Astrocyte (in vitro differentiated cells and primary cell): Measurements from ENCODE around the gene MAS1L. TPM values are rescaled to one million over a fixed set of nuclear protein-coding genes. Genes with fewer than 3 reads are reported as not detected.

ENCODE experiments used
- DNase-seq: peaks from one replicate; pipeline ENCODE4 v3.0.0-alpha.2; 2010; ENCODE audit warnings: low read depth
- FAIRE-seq: peaks from 2 replicates; lab custom pipeline; 2011; peaks lifted over from hg19 to GRCh38; lab: Jason Lieb, UNC
- H2AFZ ChIP-seq: 2 replicates; pipeline ENCODE4 v1.6.0; 2012; ENCODE audit warnings: low read depth, low read length, inconsistent platforms
- H3K27ac ChIP-seq: 2 replicates; pipeline ENCODE4 v1.5.1; 2011; ENCODE audit warnings: low read depth, low read length, inconsistent platforms
- H3K27me3 ChIP-seq: 2 replicates; pipeline ENCODE4 v1.6.0; 2011; ENCODE audit warnings: low read length, inconsistent platforms; ENCODE audit not compliant: insufficient read depth
- H3K36me3 ChIP-seq: 2 replicates; pipeline ENCODE4 v1.5.1; 2011; ENCODE audit warnings: low read length, inconsistent platforms; ENCODE audit not compliant: insufficient read depth
- H3K4me1 ChIP-seq: 2 replicates; pipeline ENCODE4 v1.5.1; 2011; ENCODE audit warnings: low read length, inconsistent platforms; ENCODE audit not compliant: insufficient read depth
- H3K4me2 ChIP-seq: 2 replicates; pipeline ENCODE4 v1.6.0; 2012; ENCODE audit warnings: low read length, inconsistent platforms
- H3K4me3 ChIP-seq: 2 replicates; pipeline ENCODE4 v1.5.1; 2011; ENCODE audit warnings: low read depth, mild to moderate bottlenecking, low read length, inconsistent platforms; ENCODE audit not compliant: insufficient read depth
- H3K79me2 ChIP-seq: 2 replicates; pipeline ENCODE4 v1.6.0; 2012; ENCODE audit warnings: mild to moderate bottlenecking, low read length, inconsistent platforms; ENCODE audit not compliant: insufficient read depth
- H3K9ac ChIP-seq: 2 replicates; pipeline ENCODE4 v1.6.0; 2012; ENCODE audit warnings: mild to moderate bottlenecking, low read length, inconsistent platforms
- H3K9me3 ChIP-seq: 2 replicates; pipeline ENCODE4 v1.5.1; 2012; ENCODE audit warnings: low read depth, mild to moderate bottlenecking, low read length, inconsistent platforms; ENCODE audit not compliant: insufficient read depth
- H4K20me1 ChIP-seq: 2 replicates; pipeline ENCODE4 v1.6.0; 2012; ENCODE audit warnings: low read length, inconsistent platforms; ENCODE audit not compliant: insufficient read depth
- H3K27ac Mint-ChIP-seq: one replicate; pipeline ENCODE4 v1.8.0; 2021; ENCODE audit warnings: mild to moderate bottlenecking, mixed read lengths; ENCODE audit not compliant: unreplicated experiment
- H3K27me3 Mint-ChIP-seq: one replicate; pipeline ENCODE4 v1.8.0; 2021; ENCODE audit warnings: low read depth, mixed read lengths; ENCODE audit not compliant: unreplicated experiment
- H3K36me3 Mint-ChIP-seq: one replicate; pipeline ENCODE4 v1.8.0; 2021; ENCODE audit warnings: low read depth, mixed read lengths; ENCODE audit not compliant: unreplicated experiment
- H3K4me1 Mint-ChIP-seq: one replicate; pipeline ENCODE4 v1.8.0; 2021; ENCODE audit warnings: low read depth, mixed read lengths; ENCODE audit not compliant: unreplicated experiment
- H3K4me3 Mint-ChIP-seq: one replicate; pipeline ENCODE4 v1.8.0; 2021; ENCODE audit warnings: mild to moderate bottlenecking, moderate library complexity, mixed read lengths; ENCODE audit not compliant: unreplicated experiment
- H3K9me3 Mint-ChIP-seq: one replicate; pipeline ENCODE4 v1.8.0; 2021; ENCODE audit warnings: mild to moderate bottlenecking, mixed read lengths; ENCODE audit not compliant: unreplicated experiment
- EZH2 ChIP-seq: IDR thresholded peaks from 2 replicates; pipeline ENCODE4 v1.6.1; 2012; ENCODE audit warnings: mild to moderate bottlenecking, low read length, inconsistent platforms; ENCODE audit not compliant: insufficient read depth
- total RNA-seq: library from RNA; stranded (reverse); gene quantifications from 2 replicates; pipeline ENCODE4 v1.2.1, GENCODE V29; 2021
- TF ChIP-seq, protein P1 (sequence below): IDR thresholded peaks from 2 replicates; pipeline ENCODE4 v1.5.1; 2011; ENCODE audit warnings: low read depth, mild to moderate bottlenecking, inconsistent platforms, low read length, moderate library complexity; ENCODE audit not compliant: insufficient read depth

The MAS1L gene
- total RNA-seq, 1 donor from 2014 or later, result not detected

DNA sequence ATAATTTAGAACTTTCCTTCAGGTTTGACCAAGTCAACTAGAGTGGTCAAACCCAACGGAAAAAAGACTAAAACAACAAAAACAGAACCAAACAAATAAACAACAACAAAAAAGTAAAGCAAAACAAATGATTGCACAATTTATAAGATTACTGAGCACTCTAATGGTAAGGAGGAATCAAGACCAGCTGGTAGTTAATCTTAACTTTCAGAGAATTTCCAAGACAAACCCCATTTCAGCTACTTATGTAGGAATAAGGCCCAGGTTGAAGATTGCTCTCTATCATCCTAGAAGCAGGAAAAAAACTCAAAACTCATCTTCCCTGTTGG lies 37.5 kb upstream of the MAS1L start:
- H3K27ac ChIP-seq, result no peak overlapping the region
- no peaks in the 10 kb centered on the region for H3K4me1 ChIP-seq
- no peak for DNase-seq
- Mint-ChIP-seq H3K4me1 (peaks cover 6% of the 10 kb centered on the region), H3K4me3 (no peak overlapping the region), H3K9me3 (peaks cover 4% of the 10 kb centered on the region), H3K27me3 (peaks cover 4% of the 10 kb centered on the region), H3K36me3 (peaks cover 2% of the 10 kb centered on the region), H3K27ac (no peak overlapping the region)
- no peak for TF ChIP-seq EZH2
- TF ChIP-seq, protein P1, sequence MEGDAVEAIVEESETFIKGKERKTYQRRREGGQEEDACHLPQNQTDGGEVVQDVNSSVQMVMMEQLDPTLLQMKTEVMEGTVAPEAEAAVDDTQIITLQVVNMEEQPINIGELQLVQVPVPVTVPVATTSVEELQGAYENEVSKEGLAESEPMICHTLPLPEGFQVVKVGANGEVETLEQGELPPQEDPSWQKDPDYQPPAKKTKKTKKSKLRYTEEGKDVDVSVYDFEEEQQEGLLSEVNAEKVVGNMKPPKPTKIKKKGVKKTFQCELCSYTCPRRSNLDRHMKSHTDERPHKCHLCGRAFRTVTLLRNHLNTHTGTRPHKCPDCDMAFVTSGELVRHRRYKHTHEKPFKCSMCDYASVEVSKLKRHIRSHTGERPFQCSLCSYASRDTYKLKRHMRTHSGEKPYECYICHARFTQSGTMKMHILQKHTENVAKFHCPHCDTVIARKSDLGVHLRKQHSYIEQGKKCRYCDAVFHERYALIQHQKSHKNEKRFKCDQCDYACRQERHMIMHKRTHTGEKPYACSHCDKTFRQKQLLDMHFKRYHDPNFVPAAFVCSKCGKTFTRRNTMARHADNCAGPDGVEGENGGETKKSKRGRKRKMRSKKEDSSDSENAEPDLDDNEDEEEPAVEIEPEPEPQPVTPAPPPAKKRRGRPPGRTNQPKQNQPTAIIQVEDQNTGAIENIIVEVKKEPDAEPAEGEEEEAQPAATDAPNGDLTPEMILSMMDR, result no peak
- no peak overlapping the region for H3K4me2 ChIP-seq
- no peaks in the 10 kb centered on the region for H3K27me3 ChIP-seq
- H3K36me3 ChIP-seq, result no peaks in the 10 kb centered on the region
- no peak overlapping the region for H3K9ac ChIP-seq
- H3K4me3 ChIP-seq, result no peak overlapping the region
- no peak overlapping the region for H2AFZ ChIP-seq
- H4K20me1 ChIP-seq, result no peaks in the 10 kb centered on the region
- H3K79me2 ChIP-seq, result no peaks in the 10 kb centered on the region
- no peaks in the 10 kb centered on the region for H3K9me3 ChIP-seq
- no peak for FAIRE-seq

DNA sequence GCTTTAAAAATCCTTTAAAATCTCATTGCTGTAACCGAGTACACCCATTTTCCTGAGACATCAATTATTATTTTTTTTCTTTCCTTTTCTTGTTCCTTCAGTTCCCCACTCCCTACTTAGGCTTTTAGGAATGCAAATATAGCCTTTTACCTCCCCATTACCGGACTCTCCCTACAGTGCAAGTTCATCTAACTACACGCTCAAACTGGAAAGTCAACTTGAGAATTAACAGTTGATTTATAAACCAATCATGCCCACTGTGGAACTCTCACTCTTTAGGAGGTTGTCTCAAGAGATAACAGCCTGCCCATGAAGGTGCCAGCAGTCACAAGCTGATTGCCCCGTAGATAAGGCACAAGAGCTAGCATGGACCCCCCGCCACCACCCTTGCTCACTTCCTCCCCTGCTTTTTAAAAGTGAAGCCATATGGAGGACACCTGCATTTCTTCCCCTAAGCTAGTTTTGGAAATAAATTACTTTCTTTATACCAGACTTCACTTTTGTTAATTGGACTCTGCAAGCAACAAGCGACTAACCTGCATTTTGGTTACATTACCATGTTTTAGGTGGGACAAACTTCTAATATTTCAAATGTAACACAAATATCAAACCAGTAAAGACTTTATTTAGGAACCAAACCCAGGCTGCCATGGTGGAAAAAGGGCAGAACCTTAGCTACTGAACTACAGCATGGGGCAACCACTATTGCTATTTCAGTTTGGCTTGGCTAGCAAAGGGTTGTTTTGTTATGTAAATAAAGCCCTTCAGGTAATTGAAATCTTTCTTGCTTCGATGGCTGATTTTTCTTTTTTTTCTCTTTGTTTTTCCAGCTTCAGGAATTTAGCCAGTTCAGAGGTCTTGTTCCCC lies 36.9 kb upstream of the MAS1L start:
- Histone ChIP-seq H4K20me1 (no peaks in the 10 kb centered on the region), H3K4me2 (no peak overlapping the region), H3K9ac (no peak overlapping the region), H3K79me2 (no peaks in the 10 kb centered on the region), H3K36me3 (no peaks in the 10 kb centered on the region), H3K4me1 (no peaks in the 10 kb centered on the region), H3K9me3 (no peaks in the 10 kb centered on the region), H3K27ac (no peak overlapping the region), H3K27me3 (no peaks in the 10 kb centered on the region), H2AFZ (no peak overlapping the region), H3K4me3 (no peak overlapping the region)
- peaks cover 5% of the 10 kb centered on the region for H3K9me3 Mint-ChIP-seq
- peaks cover 4% of the 10 kb centered on the region for H3K27me3 Mint-ChIP-seq
- TF ChIP-seq EZH2, result no peak
- TF ChIP-seq, protein P1, result no peak
- no peak overlapping the region for H3K27ac Mint-ChIP-seq
- peaks cover 2% of the 10 kb centered on the region for H3K36me3 Mint-ChIP-seq
- no peak for DNase-seq
- no peak overlapping the region for H3K4me3 Mint-ChIP-seq
- peaks cover 6% of the 10 kb centered on the region for H3K4me1 Mint-ChIP-seq
- no peak for FAIRE-seq

DNA sequence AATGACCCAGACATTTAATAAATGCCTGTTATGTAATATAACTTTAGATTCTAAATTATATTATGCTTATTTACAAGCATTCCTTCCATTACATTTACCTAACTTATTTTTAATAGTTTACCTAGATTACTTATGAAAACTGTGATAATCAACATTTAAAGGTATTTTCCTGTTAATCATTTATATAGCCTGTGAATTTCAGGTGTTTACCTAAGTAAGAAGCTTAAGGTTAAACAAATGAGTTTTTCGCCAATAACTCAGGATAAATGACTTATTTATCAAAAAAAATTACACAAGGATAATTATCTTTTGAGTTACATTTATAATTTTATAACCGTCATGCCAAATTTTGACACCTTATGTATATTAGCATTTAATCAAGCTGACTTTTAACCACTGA lies 36.3 kb upstream of the MAS1L start:
- H3K27me3 ChIP-seq, result no peaks in the 10 kb centered on the region
- Mint-ChIP-seq H3K4me3 (no peak overlapping the region), H3K27ac (no peak overlapping the region), H3K9me3 (peaks cover 5% of the 10 kb centered on the region), H3K27me3 (peaks cover under 1% of the 10 kb centered on the region), H3K36me3 (peaks cover 2% of the 10 kb centered on the region), H3K4me1 (peaks cover 6% of the 10 kb centered on the region)
- H3K36me3 ChIP-seq, result no peaks in the 10 kb centered on the region
- FAIRE-seq, result no peak
- no peaks in the 10 kb centered on the region for H3K79me2 ChIP-seq
- no peaks in the 10 kb centered on the region for H4K20me1 ChIP-seq
- H3K9ac ChIP-seq, result no peak overlapping the region
- no peak overlapping the region for H3K27ac ChIP-seq
- no peak for TF ChIP-seq EZH2
- TF ChIP-seq, protein P1, result no peak
- H3K4me1 ChIP-seq, result no peaks in the 10 kb centered on the region
- H2AFZ ChIP-seq, result no peak overlapping the region
- H3K4me3 ChIP-seq, result no peak overlapping the region
- H3K9me3 ChIP-seq, result no peaks in the 10 kb centered on the region
- H3K4me2 ChIP-seq, result no peak overlapping the region
- no peak for DNase-seq
